Measurements from ENCODE around the gene FUBP3.

Gene FUBP3

GRCh38 chr9:130687615-130688014 is 108.2 kb downstream of the FUBP3 start:
- no peak for DNase-seq

Data from NCI-H226 (cell line).